IMR-90 (cell line): ENCODE results near the gene SMIM5. TPM values are rescaled to one million over a fixed set of nuclear protein-coding genes. Genes with fewer than 3 reads are reported as not detected.
A peak's percentile ranks its signal among the peaks of the same experiment; 100 is the strongest.

Experiments used
- ATAC-seq: fragments of 200-7000 bp; cut with Tn5 transposase; 2 replicates; pipeline ENCODE4 v1.9.1; 2020; ENCODE audit warnings: low read depth, mild to moderate bottlenecking, moderate library complexity
- BruUV-seq: library from RNA; stranded (reverse); fragments of 400-500 nt; replicated peaks from 2 replicates; lab custom pipeline; 2021; lab: Mats Ljungman, UMichigan
- CTCF ChIA-PET: fragments of 300-600 bp; formaldehyde crosslinking; extraction: SDS; loops from one replicate; lab custom pipeline; 2021; ENCODE audit warnings: antibody characterized with exemption; lab: Yijun Ruan, JAX
- POLR2A ChIA-PET: fragments of 300-600 bp; sonication (Branson Sonifier 250); formaldehyde crosslinking; loops from one replicate; lab custom pipeline; 2022; ENCODE audit warnings: antibody characterized with exemption; ENCODE audit not compliant: unreplicated experiment; lab: Charles Lee
- DNase-seq: peaks from one replicate; pipeline ENCODE4 v3.0.0; 2013
- H2AFZ ChIP-seq: replicated peaks from 2 replicates; pipeline ENCODE3; 2013; ENCODE audit warnings: low read length, mild to moderate bottlenecking; ENCODE audit not compliant: poor library complexity
- H2AK5ac ChIP-seq: 2 replicates; pipeline ENCODE4 v1.6.1; 2013; ENCODE audit warnings: low read depth, low read length, inconsistent platforms
- H2AK9ac ChIP-seq: replicated peaks from 2 replicates; pipeline ENCODE3; 2013; ENCODE audit warnings: mild to moderate bottlenecking, low read depth, low read length, moderate library complexity; ENCODE audit not compliant: poor library complexity
- H2BK120ac ChIP-seq: 2 replicates; pipeline ENCODE4 v1.6.1; 2013; ENCODE audit warnings: low read depth, low read length, inconsistent platforms
- H2BK15ac ChIP-seq: 3 replicates; pipeline ENCODE4 v1.6.1; 2013; ENCODE audit warnings: low read depth, low read length, inconsistent platforms
- H2BK20ac ChIP-seq: 2 replicates; pipeline ENCODE4 v1.6.1; 2013; ENCODE audit warnings: low read depth, mild to moderate bottlenecking, inconsistent platforms, low read length, moderate library complexity
- H2BK5ac ChIP-seq: 2 replicates; pipeline ENCODE4 v1.6.1; 2013; ENCODE audit warnings: mild to moderate bottlenecking, low read depth, low read length, inconsistent platforms; ENCODE audit not compliant: poor library complexity, severe bottlenecking
- H3K14ac ChIP-seq: replicated peaks from 2 replicates; pipeline ENCODE4 v1.6.1; 2013; ENCODE audit warnings: low read depth, low read length, inconsistent platforms
- H3K18ac ChIP-seq: 2 replicates; pipeline ENCODE4 v1.6.1; 2013; ENCODE audit warnings: low read depth, low read length, control low read depth
- H3K23ac ChIP-seq: 2 replicates; pipeline ENCODE4 v1.6.1; 2013; ENCODE audit warnings: low read depth, low read length, inconsistent platforms
- H3K27ac ChIP-seq: 2 replicates; pipeline ENCODE4 v1.5.1; 2013; ENCODE audit warnings: mild to moderate bottlenecking, control low read depth, low read length; ENCODE audit not compliant: insufficient read depth
- H3K27me3 ChIP-seq: 2 replicates; pipeline ENCODE4 v1.6.1; 2013; ENCODE audit warnings: low read length; ENCODE audit not compliant: control insufficient read depth, insufficient read depth
- H3K36me3 ChIP-seq: 2 replicates; pipeline ENCODE4 v1.6.1; 2013; ENCODE audit warnings: low read length, mixed read lengths; ENCODE audit not compliant: control insufficient read depth, insufficient read depth
- H3K4ac ChIP-seq: 2 replicates; pipeline ENCODE4 v1.6.1; 2013; ENCODE audit warnings: low read depth, low read length, inconsistent platforms
- H3K4me1 ChIP-seq: 2 replicates; pipeline ENCODE4 v1.6.1; 2013; ENCODE audit warnings: low read length, mixed read lengths; ENCODE audit not compliant: control insufficient read depth, insufficient read depth
- H3K4me2 ChIP-seq: 2 replicates; pipeline ENCODE4 v1.6.1; 2013; ENCODE audit warnings: low read depth, mild to moderate bottlenecking, control low read depth, low read length, moderate library complexity
- H3K4me3 ChIP-seq: 2 replicates; pipeline ENCODE4 v1.5.1; 2013; ENCODE audit warnings: low read depth, mild to moderate bottlenecking, control low read depth, low read length, moderate library complexity; ENCODE audit not compliant: insufficient read depth
- H3K56ac ChIP-seq: 2 replicates; pipeline ENCODE4 v1.6.1; 2013; ENCODE audit warnings: low read length, inconsistent platforms; ENCODE audit not compliant: insufficient read depth; ENCODE audit errors: extremely low read depth
- H3K79me1 ChIP-seq, 2 experiments: 2 replicates each; pipeline ENCODE4 v1.6.1; 2013; ENCODE audit warnings: low read length in 2 of 2, inconsistent platforms in 1 of 2, low read depth in 1 of 2
- H3K9ac ChIP-seq: 2 replicates; pipeline ENCODE4 v1.6.1; 2013; ENCODE audit warnings: low read depth, low read length, control low read depth
- H3K9me1 ChIP-seq: 2 replicates; pipeline ENCODE4 v1.6.1; 2013; ENCODE audit warnings: low read length, inconsistent platforms; ENCODE audit not compliant: insufficient read depth
- H3K9me3 ChIP-seq: 2 replicates; pipeline ENCODE4 v1.6.1; 2013; ENCODE audit warnings: low read length; ENCODE audit not compliant: control insufficient read depth, insufficient read depth
- H4K20me1 ChIP-seq: 2 replicates; pipeline ENCODE4 v1.6.1; 2013; ENCODE audit warnings: low read length, inconsistent platforms; ENCODE audit not compliant: insufficient read depth
- H4K5ac ChIP-seq: 2 replicates; pipeline ENCODE4 v1.6.1; 2013; ENCODE audit warnings: mild to moderate bottlenecking, low read depth, low read length, control low read depth
- H4K8ac ChIP-seq, 2 experiments: 2 replicates each; pipeline ENCODE4 v1.6.1; 2013; ENCODE audit warnings: low read depth in 2 of 2, low read length in 2 of 2, control low read depth in 1 of 2, inconsistent platforms in 1 of 2
- H4K91ac ChIP-seq: 2 replicates; pipeline ENCODE4 v1.6.1; 2013; ENCODE audit warnings: low read depth, low read length, inconsistent platforms; ENCODE audit not compliant: insufficient read depth
- CEBPB ChIP-seq: IDR thresholded peaks from 2 replicates; pipeline ENCODE4 v1.6.1; 2012; ENCODE audit warnings: low read depth, low read length, improper control_type of control experiment
- ELK1 ChIP-seq: fragments of 150-350 bp; IDR thresholded peaks from 2 replicates; pipeline ENCODE4 v1.6.1; 2016; ENCODE audit warnings: low read depth, mild to moderate bottlenecking, low read length, moderate library complexity, borderline replicate concordance
- NFE2L2 ChIP-seq: fragments of 150-350 bp; IDR thresholded peaks from 2 replicates; pipeline ENCODE4 v1.6.1; 2016; ENCODE audit warnings: low read depth, mild to moderate bottlenecking, low read length
- RAD21 ChIP-seq: IDR thresholded peaks from 2 replicates; pipeline ENCODE4 v1.6.1; 2012; ENCODE audit warnings: low read length, improper control_type of control experiment
- RFX5 ChIP-seq: IDR thresholded peaks from 2 replicates; pipeline ENCODE4 v1.8.0; 2012; ENCODE audit warnings: low read depth, mild to moderate bottlenecking, low read length, moderate library complexity
- SMC3 ChIP-seq: fragments of 150-350 bp; IDR thresholded peaks from 2 replicates; pipeline ENCODE4 v1.6.1; 2016; ENCODE audit warnings: low read depth, mild to moderate bottlenecking, antibody characterized with exemption, low read length, moderate library complexity
- WGBS, 2 experiments: methylation state at CpG; one replicate each; pipeline versions ENCODE4 v1.1.5 to v1.1.7; 2013; ENCODE audit warnings: missing lambda C conversion rate in 2 of 2; ENCODE audit not compliant: insufficient read length in 1 of 2; ENCODE audit errors: extremely low coverage in 2 of 2; 5-methylcytosine and 5-hydroxymethylcytosine counted together
- dilution Hi-C: fragments of 300-500 bp; cut with HindIII; formaldehyde crosslinking; loops from one replicate; pipeline ENCODE4 v1.14.3; 2018; ENCODE audit warnings: low sequenced_read_pairs; ENCODE audit not compliant: unreplicated experiment
- in situ Hi-C: fragments of 300-500 bp; cut with MboI; formaldehyde crosslinking; loops from 3 replicates; pipeline ENCODE4 v1.14.3; 2019; ENCODE audit warnings: low sequenced_read_pairs, inconsistent platforms, mixed read lengths
- intact Hi-C: fragments of 100-400 bp; cut with micrococcal nuclease; formaldehyde crosslinking; loops from 2 replicates; pipeline ENCODE4 v1.10.0; 2022
- polyA plus RNA-seq, 3 experiments: library from polyadenylated mRNA; depleted of rRNA; stranded (reverse); fragments of >200 nt; gene quantifications; 2 replicates each; pipeline ENCODE4 v1.2.3, GENCODE V29; 2012; ENCODE audit warnings: low replicate concordance in 1 of 3
- total RNA-seq: library from RNA; depleted of rRNA; stranded (reverse); fragments of >200 nt; gene quantifications from 2 replicates; pipeline ENCODE4 v1.2.3, GENCODE V29; 2012

The SMIM5 gene
- total and polyA plus RNA-seq, 2 of the 4 experiments (the other 2 are of a cell fraction), result not detected

DNA sequence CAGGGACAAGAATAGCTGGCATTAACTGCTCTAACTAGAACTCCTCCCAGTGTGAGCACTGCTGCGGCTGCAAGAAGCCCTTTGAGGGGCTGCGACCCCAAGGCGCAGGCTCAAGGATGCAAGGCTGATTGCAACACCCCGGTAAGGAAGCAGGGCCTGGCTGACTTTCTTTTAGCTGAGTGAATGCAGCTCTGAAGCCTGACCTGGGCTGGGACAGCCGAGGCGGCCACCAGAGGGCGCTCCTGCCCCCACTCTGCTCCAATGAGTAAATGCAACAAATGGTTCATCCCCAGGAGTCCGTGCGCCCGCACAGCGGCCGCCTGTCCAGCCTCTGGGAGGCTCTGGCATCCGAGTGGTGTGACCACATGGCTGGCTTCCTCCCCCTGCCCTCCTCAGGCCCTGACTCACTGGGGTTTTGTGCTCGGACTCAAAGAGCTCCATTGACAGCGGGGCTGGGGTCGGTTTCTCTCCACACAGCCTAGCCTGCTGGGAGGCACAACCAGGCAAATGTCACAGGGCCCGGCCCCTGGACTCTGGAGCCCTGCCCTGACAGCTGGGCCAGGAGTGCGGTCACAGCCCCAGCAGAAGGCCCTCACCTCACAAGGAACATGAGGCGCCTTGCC lies at the start of gene SMIM5 (continued):
- TF ChIP-seq SMC3, result peak; percentile 90

GRCh38 chr17:75584849-75585175 lies 48.4 kb upstream of the SMIM5 start:
- intact Hi-C loops (no loop called here), dilution Hi-C loops (no loop called here), in situ Hi-C loops (no loop called here)
- no peaks in the 10 kb centered on the region for H3K9me1 ChIP-seq
- H2BK5ac ChIP-seq, result no peak overlapping the region
- WGBS, 2 experiments, result 83% methylated on average over 6 of the region's 7 CpGs; no CpG with 5 or more reads in 1 of the 2 experiments
- no peaks in the 10 kb centered on the region; the same call in 1 of the 2 replicates for H4K20me1 ChIP-seq
- no peak overlapping the region for H2BK120ac ChIP-seq
- H3K56ac ChIP-seq, result no peak overlapping the region
- TF ChIP-seq RAD21 (no peak), CEBPB (no peak), ELK1 (no peak), RFX5 (no peak), NFE2L2 (no peak)
- H3K79me1 ChIP-seq, result no peaks in the 10 kb centered on the region
- peaks cover 4% of the 10 kb centered on the region; the same call in 1 of the 2 replicates for H3K9me3 ChIP-seq
- H3K4ac ChIP-seq, result no peak overlapping the region
- no peak overlapping the region for H4K5ac ChIP-seq
- H2AK9ac ChIP-seq, result no peak overlapping the region
- DNase-seq (no peak), ATAC-seq (no peak)
- no peak overlapping the region for H3K4me2 ChIP-seq
- no peaks in the 10 kb centered on the region for H3K36me3 ChIP-seq
- H4K91ac ChIP-seq, result no peak overlapping the region
- no peak overlapping the region for H2AFZ ChIP-seq
- BruUV-seq, result no TSS peak
- H2BK15ac ChIP-seq, result no peak overlapping the region
- ChIA-PET CTCF (interaction anchor here (0.6 to 1.1 kb wide), 3 partner anchors 17 to 169 kb away, joined by 3 to 6 read pairs (median 3); no protein-coding TSS in a partner anchor), POLR2A (interaction anchor here (0.7 kb wide), 1 partner anchor 67 kb away, joined by 3 read pairs; no protein-coding TSS in a partner anchor)
- no peak overlapping the region for H2AK5ac ChIP-seq
- H3K9ac ChIP-seq, result no peak overlapping the region
- peaks cover 26% of the 10 kb centered on the region for H3K27me3 ChIP-seq
- H3K23ac ChIP-seq, result no peak overlapping the region
- no peak overlapping the region for H3K27ac ChIP-seq
- H4K8ac ChIP-seq, result no peak overlapping the region
- H3K14ac ChIP-seq, result no peak overlapping the region
- no peak overlapping the region for H2BK20ac ChIP-seq
- no peak overlapping the region for H3K4me3 ChIP-seq
- H3K4me1 ChIP-seq, result no peaks in the 10 kb centered on the region
- no peak overlapping the region for H3K18ac ChIP-seq
